Medulla oblongata (tissue), 1 donor: ENCODE measurements around the gene STAMBPL1.
A peak's percentile ranks its signal among the peaks of the same experiment; 100 is the strongest.
"Not testable (repeated sequence)": the region's sequence is repeated elsewhere in the genome, so short reads cannot be mapped to it uniquely, and the experiment has no call there.

Source experiments
- DNase-seq: peaks from one replicate; pipeline ENCODE4 v3.0.0-alpha.2; 2015; ENCODE audit errors: extremely low spot score

STAMBPL1 gene

DNA sequence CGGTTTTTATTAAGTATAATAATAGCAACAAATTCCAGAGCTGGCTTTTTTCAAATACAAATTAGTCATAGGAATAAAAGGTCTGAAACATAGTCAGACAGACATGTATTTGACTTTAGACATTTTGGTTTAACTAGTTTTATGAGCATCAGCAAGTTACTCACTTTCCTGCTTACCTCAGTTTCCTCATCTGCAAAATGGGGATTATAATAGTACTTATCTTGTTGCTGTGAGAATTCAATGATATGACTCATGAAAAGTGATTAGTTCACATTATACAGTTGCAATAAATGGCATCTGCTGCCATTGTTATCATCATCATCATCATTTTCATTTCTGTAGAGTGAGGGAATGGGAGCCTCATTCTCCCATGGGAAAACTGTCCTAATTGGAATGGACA is 39.0 kb downstream of the STAMBPL1 start:
- no peak for DNase-seq

DNA sequence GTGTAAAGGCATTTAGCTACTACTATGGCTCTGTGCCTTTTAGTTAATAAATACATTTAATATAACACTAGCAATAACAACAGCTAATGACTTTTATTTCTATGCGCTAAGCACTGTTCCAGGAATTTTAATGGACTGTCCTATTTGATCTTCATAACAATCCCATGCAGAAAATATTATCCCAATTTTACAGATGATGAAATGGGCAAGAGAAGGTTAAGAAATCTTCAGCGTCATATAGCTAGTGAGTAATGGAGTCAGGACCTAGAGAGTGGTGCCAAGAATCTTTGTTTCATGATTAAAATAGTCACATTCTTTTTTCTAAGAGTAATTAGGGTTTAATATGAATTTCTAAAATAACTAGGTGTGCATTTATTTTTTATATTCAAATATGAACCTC is 40.2 kb downstream of the STAMBPL1 start:
- no peak for DNase-seq

DNA sequence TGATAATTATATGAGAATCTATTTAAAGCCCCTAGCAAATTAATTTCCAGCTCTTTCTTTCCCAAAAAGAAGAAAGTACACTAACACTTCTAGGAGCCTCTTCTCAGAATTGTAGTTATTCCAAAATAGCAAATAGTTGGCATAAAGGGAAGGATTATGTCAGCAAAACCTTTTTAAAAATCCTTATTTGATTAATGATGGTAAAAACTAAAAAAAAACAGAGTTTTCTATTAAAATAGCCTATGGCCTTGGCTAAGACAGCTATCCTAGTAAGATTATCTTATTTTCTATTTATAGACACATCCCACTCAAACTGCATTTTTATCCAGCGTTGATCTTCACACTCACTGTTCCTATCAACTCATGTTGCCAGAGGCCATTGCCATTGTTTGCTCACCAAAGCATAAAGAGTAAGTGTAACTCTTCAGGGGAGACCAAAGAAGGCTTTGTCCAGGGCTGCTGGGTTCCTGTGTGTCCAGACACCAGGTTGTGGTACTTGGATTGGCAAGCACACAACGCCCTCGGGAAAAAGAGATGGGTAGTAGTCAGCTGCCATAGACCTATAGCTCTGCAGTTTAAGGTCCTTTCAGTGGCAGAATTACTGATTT is 41.0 kb downstream of the STAMBPL1 start:
- no peak for DNase-seq

DNA sequence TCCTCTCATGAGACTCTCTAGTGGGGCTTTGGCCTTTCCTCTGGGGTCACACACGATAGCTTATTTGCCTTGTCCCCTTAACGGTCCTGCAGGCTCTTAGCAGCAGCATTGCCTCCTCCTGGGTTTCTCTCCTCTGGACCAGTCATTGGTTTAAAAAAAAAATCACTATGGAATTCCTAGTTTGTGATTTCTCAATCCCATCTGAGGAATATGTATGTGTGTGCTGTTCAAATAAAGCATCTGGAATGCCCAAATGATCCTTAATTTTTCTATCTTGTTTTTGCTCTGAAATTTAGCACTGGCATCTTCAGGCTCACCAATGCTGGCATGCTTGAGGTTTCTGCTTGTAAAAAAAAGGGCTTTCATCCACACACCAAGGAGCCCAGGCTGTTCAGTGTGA is 42.0 kb downstream of the STAMBPL1 start:
- no peak for DNase-seq

DNA sequence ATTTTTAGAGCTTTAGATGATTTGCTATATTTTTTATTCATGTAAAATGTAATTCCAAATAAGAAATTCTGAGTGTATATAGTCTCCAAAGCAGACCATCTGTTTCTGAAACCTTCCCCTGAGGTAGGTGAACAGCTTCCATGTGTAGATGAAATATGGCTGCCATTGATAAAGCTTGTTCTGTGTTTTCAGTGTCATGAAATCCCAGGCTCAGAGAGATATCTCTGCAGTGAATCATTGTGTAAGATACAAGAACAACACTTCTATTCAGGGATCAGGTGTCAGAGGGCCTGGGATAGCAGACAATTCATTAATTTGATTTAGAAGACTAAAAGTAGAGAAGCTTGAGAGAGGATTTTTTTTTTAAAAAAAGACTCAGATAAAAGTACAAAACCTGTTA is 43.5 kb downstream of the STAMBPL1 start:
- DNase-seq: no peak

DNA sequence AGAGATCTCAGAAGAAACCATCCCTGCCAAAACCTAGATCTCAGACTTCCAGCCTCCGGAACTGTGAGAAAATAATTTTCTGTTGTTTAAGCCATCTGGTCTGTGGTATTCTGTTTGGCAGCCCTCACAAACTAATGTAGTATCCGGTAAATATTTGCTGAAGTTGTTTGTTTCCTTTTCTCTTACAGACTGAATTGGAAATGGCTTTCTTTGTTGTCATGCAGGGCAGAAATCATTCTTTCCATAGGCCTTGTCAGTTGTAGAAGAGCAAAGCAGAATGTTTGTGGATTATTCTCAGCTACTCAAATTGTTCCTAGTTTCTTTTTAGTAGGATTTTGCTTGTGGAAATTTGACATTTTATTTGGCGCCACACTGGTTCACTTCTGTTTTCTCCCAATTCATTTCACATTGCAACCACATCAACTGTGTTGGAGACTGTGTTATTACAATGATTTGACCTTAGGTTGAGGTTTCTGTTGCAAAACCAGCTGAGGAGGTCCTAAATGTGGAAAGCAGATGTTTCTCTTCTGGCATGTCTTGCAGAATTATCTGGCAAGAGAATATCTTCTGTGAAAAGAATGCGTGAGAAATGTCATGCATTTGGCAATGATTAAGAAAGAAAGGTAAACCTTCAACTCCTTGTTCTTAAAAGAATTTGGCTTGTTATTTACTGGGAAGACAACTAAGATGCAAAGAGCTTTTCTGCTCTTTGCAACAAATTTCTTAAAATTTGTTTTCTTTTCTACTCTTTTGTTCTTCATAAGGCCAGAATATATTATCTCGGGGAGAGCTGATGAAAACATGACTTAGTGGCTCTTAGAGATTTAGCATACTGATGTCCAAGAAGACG is 46.7 kb downstream of the STAMBPL1 start:
- peak; percentile 34 for DNase-seq

DNA sequence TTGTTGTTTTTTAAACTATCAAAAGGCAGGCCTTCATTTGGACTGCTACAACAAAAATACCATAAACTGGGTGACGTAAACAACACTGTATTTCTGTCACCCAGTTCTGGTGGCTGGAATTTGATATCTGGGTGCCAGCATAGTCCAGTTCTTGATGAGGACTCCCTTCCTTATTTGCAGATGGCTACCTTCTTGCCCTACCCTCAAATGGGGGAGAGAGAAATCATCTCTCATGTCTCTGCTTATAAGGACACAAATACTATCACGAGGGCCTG is 47.3 kb downstream of the STAMBPL1 start:
- DNase-seq: no peak

DNA sequence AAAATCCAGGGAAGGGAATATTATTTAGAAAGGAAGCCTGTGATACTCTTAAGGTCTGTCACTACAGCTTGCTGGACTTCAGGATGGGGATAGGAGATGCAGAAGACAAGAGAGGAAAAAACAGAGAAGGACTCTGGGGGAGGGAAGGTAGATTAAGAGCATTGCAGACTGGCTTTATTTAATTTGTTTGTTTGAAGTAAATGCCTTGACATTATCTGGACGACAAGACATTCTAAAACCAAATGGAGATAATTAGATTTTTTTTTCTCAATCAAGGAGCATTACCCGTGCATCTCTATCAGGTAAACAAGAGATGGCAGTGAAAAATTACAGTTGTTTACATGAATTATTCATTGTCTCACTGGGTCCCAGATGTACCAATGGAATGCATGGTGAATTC is 48.2 kb downstream of the STAMBPL1 start:
- DNase-seq: no peak

DNA sequence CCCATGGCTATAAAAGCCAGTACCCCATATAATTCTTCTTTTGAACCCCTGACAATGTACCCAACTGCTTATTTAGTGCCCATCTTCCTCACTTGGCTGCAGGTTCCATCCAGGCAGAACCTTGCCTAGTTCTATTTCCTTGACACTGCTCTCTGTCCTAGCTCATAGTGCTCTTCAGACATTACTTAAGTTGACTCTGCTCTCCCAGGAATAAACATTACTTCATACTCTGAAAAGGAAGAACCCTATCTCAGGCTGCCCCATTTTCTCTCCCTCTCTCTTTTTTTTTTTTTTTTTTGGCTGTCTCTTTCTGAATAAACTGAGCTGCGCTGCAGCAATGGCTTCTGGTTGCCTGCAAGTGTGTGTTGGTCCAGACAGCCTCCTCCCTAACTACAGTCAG is 51.5 kb downstream of the STAMBPL1 start:
- no peak for DNase-seq

DNA sequence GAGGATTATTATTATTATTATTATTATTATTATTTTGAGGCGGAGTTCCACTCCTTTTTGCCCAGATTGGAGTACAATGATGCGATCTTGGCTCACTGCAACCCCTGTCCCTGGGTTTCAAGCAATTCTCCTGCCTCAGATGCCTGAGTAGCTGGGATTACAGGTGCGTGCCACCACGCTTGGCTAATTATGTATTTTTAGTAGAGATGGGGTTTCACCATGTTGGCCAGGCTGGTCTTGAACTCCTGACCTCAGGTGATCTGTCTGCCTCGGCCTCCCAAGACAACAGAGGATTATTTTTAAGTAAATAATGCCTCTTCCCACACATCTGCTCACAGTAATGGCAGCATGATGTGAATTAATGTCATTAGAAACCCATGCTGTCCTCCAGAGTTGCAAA is 52.0 kb downstream of the STAMBPL1 start:
- DNase-seq: not testable (repeated sequence)

DNA sequence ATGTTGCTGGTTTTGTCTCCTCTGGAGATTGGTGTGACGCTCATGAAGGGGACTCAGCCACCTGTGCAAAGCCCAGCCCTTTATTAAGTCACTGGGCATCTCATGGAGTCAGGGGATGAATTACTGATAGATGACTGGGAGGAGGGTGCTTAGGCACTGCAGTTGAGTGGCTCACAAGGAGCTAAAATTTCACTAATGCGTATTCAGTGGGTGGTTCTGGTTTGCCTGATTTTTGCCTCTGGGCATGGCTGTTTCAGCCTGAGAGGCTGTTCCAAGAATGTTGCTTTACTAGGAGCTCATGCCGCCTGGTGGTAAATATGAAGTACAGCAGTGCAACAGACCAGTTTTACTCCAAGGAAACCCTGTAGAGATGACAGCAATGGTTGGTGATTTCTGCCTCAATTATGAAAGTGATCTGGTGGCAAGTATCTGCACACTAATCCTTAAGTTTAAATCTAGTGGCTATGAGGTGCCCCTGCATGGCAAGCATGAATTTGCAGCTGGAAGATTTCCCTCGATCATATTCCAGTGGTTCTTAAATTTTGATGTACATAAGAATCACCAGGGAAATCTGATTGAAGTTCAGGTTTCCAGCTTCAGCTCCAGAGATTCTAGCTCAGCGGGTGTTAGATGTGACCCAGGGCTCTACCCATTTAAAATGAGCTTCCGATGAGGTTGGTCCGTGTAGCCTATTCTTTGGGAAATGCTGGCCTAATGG is 52.7 kb downstream of the STAMBPL1 start:
- DNase-seq: peak; percentile 90

DNA sequence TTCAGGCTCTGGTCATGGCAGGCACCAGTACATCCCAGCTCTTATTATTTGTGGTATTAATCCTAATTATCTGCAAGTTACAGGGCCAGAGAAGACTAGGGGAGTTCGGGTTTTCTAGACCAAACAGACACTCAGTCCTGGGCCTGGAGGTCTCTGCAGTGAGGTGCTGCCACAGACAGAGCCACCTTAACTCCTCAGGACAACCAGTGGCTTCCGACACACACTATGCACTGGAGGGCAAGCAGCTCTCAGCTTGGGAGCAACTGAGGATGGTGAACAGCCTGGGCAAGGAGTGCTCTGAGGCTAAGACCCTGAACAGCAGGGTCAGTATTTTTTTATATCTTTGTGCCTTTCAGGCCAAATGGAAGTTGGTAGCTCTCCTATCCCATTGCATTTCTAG is 53.5 kb downstream of the STAMBPL1 start:
- no peak for DNase-seq

DNA sequence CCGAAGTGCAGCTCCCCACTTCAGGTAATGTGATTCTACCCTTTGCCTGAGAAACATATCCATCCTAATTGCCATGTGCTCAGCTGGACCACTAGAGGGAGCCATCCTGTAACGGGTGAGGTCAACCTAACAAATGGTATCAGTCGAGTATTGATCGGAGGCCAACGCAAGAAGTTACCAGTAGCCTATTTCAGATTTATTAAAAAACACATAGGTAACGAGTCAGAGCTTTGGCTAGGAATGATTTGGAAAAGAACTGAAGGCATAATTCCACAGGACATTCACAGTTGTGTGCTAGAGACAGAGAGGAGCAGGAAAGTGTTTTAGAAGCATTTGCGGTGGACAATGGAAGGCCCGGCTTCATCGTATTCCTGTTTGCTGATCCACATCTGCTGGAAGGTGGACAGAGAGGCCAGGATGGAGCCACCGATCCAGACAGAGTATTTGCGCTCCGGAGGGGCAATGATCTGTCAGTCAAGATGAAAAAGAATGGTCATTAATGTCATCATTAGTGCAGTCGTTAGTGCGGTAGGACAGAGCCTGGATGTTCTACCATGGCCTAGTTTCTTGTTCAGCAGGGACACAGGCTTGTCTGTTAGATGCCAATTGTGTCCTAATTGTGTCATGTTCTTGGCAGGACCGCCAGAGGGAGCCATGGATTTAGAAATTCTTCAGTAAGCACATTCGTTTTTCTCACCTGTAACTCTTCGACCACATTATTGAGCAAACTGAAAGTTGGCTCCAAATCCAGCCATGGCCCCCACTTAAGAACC is 55.0 kb downstream of the STAMBPL1 start:
- DNase-seq: peak; percentile 93

DNA sequence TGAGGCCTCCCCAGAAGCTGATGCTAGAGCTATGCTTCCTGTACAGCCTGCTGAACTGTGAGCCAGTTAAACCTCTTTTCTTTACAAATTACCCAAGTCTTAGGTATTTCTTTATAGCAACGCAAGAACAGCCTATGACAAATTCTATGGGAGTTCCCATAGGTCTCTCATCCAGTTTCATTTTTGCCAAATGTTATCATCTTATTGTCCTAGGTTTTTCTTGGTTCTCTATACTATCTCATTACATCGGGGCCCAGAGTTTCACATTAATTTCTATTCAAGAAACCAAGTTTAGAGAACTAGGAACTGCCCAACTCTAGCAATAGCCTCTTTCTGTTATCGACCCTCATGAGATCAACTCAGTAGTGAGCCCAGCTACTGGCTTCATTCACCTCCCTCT is 56.6 kb downstream of the STAMBPL1 start:
- DNase-seq: no peak

DNA sequence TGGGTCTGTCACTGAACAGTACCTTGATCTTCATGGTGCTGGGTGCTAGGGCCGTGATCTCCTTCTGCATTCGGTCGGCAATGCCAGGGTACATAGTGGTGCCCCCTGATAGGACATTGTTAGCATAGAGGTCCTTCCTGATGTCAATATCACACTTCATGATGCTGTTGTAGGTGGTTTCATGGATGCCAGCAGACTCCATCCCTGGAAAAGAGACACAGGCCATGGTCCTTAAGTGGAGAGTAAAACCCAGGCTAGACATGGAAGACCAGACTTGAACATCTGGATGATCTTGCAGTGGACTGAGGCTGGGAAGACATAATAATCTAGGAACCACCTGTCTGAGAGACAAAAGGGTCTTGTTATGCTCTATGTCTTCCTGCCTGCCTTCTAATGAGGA is 58.0 kb downstream of the STAMBPL1 start:
- no peak for DNase-seq

DNA sequence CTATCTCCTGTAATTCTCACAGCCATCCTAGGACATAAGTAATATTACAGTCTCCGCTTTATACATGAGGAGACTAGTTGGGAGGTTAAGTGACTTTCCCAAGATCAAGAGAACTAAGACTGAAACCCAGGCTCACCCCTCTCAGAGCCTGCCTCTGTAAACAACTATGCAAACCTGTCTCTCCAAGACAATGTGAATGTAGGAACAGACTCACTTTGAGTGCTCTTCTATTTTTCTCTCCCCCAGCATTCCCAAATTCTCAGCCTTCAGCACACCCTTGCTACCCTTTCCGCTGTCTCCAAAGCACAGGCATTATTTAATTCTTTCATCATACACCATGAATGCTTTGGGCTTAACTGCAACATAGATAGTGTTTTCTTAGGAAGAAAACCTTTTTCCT is 58.9 kb downstream of the STAMBPL1 start:
- no peak for DNase-seq

DNA sequence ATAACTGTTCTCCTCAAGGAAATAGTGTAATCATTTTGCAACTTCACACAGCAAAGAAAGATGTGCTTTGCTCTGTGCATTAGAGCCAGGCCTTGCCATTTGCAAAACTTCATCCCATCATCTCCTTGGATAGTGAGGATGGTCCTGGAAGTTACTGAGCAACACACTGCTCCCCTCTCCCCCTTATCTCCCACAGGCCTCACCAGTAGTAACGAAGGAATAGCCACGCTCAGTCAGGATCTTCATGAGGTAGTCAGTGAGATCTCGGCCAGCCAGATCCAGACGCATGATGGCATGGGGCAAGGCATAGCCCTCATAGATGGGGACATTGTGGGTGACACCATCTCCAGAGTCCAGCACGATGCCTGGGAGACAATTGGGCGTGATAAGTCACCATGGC is 61.0 kb downstream of the STAMBPL1 start:
- DNase-seq: no peak

DNA sequence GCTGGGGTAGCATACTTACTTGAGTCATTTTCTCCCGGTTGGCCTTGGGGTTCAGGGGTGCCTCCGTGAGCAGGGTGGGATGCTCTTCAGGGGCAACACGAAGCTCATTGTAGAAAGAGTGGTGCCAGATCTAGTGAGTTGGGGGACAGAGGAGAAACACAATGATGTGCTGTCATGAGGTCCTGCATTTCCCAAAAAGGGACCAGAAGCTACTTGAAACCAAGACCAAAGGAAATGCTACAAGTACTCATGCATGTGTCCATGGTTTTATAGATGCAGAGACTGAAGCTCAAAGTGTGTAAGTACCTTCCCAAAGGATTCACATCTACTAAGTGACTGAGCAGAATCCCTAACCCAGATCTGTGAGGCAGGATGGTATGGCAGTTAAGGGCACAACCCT is 63.7 kb downstream of the STAMBPL1 start:
- no peak for DNase-seq

DNA sequence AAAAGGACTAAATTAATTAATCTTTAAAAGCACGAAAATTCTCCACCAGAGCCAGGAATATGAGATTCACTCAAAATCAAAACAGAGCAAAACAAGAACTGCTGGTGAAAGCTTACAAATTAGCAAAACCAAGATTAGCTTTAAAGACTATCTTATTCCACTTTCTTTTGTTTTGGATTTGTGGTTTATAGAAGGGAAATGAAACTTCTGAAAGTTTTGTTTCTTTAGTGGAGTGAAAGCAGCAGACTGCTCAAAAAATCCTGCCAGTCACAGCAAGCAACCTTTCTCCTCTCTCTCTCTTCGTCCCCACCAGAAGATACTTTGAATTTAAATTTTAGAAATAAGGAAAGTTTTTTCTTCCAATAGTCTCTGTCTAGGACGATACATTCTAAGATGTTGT is 64.8 kb downstream of the STAMBPL1 start:
- peak; percentile 47 for DNase-seq

DNA sequence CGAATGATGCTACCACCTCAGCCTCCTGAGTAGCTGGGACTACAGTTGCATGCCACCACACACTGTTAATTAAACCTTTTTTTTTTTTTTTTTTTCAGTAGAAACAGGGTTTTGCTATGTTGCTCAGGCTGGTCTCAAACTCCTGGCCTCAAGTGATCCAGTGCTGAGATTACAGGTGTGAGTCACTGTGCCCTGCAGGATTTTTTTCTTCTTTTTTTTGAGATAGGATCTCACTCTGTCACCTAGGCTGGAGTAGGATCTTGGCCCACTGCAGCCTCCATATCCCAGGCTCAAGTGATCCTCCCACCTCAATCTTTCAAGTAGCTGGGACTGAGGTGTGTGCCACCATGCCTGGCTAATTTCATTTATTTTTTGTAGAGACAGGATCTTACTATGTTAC is 66.2 kb downstream of the STAMBPL1 start:
- DNase-seq: no peak

DNA sequence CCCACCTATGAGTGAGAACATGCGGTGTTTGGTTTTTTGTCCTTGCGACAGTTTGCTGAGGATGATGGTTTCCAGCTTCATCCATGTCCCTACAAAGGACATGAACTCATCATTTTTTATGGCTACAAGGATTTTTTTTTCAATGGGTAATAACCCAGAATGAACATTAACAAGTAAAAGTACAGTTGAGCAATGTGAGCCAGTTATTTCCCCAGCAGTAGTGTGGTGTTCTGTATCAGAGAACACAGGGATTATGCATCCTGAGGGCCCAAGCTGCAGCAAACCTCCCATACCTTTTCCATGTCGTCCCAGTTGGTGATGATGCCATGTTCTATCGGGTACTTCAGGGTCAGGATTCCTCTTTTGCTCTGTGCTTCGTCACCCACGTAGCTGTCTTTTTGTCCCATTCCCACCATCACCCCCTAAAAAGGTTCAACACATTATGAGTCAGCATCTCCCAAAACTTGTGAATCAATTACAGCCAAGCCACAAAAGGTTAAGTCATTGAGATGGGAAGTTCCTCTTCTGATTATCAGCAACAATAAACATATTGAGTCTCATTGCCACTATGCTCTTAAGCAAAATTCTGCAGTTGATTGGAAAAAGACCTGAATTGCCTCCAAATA is 67.0 kb downstream of the STAMBPL1 start:
- DNase-seq: no peak

DNA sequence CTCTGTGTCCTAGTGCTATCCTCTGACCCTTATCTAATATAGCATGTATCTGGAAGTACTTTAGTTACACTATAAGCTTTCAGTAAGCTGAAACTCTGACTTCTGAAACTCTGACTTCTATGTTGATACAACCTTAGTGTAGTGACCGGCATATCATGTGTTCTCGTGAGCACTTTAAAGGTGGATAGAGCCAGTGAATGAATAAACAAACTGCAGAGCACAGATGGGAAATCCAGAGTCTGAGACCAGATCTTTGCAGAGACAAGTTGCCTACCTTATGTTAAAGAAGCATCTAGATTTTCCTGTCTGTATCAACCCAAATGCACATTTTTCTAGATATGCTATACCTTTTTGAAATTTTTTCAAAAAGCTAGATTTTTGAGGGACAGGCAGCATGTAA is 69.0 kb downstream of the STAMBPL1 start:
- DNase-seq: no peak
